BJ (cell line): ENCODE measurements around the gene PCDH9. TPM values are rescaled to one million over a fixed set of nuclear protein-coding genes. Genes with fewer than 3 reads are reported as not detected.

Source experiments
- CTCF ChIA-PET: fragments of 350-600 bp; formaldehyde crosslinking; extraction: SDS; loops from one replicate; lab custom pipeline; 2021; ENCODE audit warnings: antibody characterized with exemption, inconsistent platforms; lab: Yijun Ruan, JAX
- POLR2A ChIA-PET: fragments of 300-600 bp; sonication (Branson Sonifier 250); formaldehyde crosslinking; extraction: SDS; loops from one replicate; lab custom pipeline; 2021; ENCODE audit warnings: antibody characterized with exemption; lab: Charles Lee
- DNase-seq: peaks from one replicate; pipeline ENCODE4 v3.0.0-alpha.2; 2011; ENCODE audit warnings: low read depth
- H3K27me3 ChIP-seq: 2 replicates; pipeline ENCODE4 v1.6.0; 2011; ENCODE audit warnings: low read length; ENCODE audit not compliant: control insufficient read depth, insufficient read depth
- H3K36me3 ChIP-seq: 2 replicates; pipeline ENCODE4 v1.5.1; 2011; ENCODE audit warnings: low read length; ENCODE audit not compliant: control insufficient read depth, insufficient read depth
- H3K4me3 ChIP-seq: 2 replicates; pipeline ENCODE4 v1.5.1; 2011; ENCODE audit warnings: low read depth, mild to moderate bottlenecking, control low read depth, low read length
- polyA plus RNA-seq: library from polyadenylated mRNA; depleted of rRNA; stranded (reverse); fragments of >200 nt; gene quantifications from 2 replicates; pipeline ENCODE4 v1.2.3, GENCODE V29; 2011
- TF ChIP-seq, protein P1 (sequence below): IDR thresholded peaks from 2 replicates; pipeline ENCODE4 v1.5.1; 2011; ENCODE audit warnings: low read depth, mild to moderate bottlenecking, control low read depth, inconsistent platforms, low read length, moderate library complexity; ENCODE audit not compliant: insufficient read depth

PCDH9 gene
- polyA plus RNA-seq, 1 experiment, result 2.3 TPM

- POLR2A ChIA-PET, result no interaction called here
- TF ChIP-seq, protein P1, sequence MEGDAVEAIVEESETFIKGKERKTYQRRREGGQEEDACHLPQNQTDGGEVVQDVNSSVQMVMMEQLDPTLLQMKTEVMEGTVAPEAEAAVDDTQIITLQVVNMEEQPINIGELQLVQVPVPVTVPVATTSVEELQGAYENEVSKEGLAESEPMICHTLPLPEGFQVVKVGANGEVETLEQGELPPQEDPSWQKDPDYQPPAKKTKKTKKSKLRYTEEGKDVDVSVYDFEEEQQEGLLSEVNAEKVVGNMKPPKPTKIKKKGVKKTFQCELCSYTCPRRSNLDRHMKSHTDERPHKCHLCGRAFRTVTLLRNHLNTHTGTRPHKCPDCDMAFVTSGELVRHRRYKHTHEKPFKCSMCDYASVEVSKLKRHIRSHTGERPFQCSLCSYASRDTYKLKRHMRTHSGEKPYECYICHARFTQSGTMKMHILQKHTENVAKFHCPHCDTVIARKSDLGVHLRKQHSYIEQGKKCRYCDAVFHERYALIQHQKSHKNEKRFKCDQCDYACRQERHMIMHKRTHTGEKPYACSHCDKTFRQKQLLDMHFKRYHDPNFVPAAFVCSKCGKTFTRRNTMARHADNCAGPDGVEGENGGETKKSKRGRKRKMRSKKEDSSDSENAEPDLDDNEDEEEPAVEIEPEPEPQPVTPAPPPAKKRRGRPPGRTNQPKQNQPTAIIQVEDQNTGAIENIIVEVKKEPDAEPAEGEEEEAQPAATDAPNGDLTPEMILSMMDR, result no peak
Observed at GRCh38 chr13:66927562-66927961, 302.6 kb downstream of the PCDH9 start.

GRCh38 chr13:66926851-66927524, 303.1 kb downstream of the PCDH9 start:
- H3K27me3 ChIP-seq, result no peaks in the 10 kb centered on the region
- CTCF ChIA-PET, result no interaction called here
- POLR2A ChIA-PET, result no interaction called here
- DNase-seq, result no peak
- H3K4me3 ChIP-seq, result no peak overlapping the region
- TF ChIP-seq, protein P1, result no peak
- H3K36me3 ChIP-seq, result no peaks in the 10 kb centered on the region

More at GRCh38 chr13:66927562-66927961, 302.6 kb downstream of the PCDH9 start:
- CTCF ChIA-PET, result no interaction called here
- Histone ChIP-seq H3K27me3 (no peaks in the 10 kb centered on the region), H3K4me3 (no peak overlapping the region), H3K36me3 (no peaks in the 10 kb centered on the region)
- DNase-seq, result no peak

- Histone ChIP-seq H3K36me3 (no peaks in the 10 kb centered on the region), H3K27me3 (no peaks in the 10 kb centered on the region), H3K4me3 (no peak overlapping the region)
- DNase-seq, result no peak
- TF ChIP-seq, protein P1, result no peak
- ChIA-PET POLR2A (no interaction called here), CTCF (no interaction called here)
Observed at GRCh38 chr13:66926200-66926850, 303.8 kb downstream of the PCDH9 start.

GRCh38 chr13:66922444-66922843, 307.7 kb downstream of the PCDH9 start:
- no peak for DNase-seq
- Histone ChIP-seq H3K27me3 (no peaks in the 10 kb centered on the region), H3K36me3 (no peaks in the 10 kb centered on the region), H3K4me3 (no peak overlapping the region)
- POLR2A ChIA-PET, result no interaction called here
- TF ChIP-seq, protein P1, result no peak
- CTCF ChIA-PET, result no interaction called here

GRCh38 chr13:66921437-66921836, 308.7 kb downstream of the PCDH9 start:
- ChIA-PET CTCF (no interaction called here), POLR2A (no interaction called here)
- TF ChIP-seq, protein P1, result no peak

More at GRCh38 chr13:66921437-66921836, 308.7 kb downstream of the PCDH9 start:
- H3K36me3 ChIP-seq, result no peaks in the 10 kb centered on the region
- H3K4me3 ChIP-seq, result no peak overlapping the region
- DNase-seq, result no peak
- H3K27me3 ChIP-seq, result no peaks in the 10 kb centered on the region
